Testis (tissue), 2 donors: ENCODE data around the gene SLC22A4.

Experiments used
- POLR2A ChIP-seq: fragments of 450-650 bp; IDR thresholded peaks from one replicate; pipeline ENCODE4 v1.6.1; 2017; ENCODE audit warnings: antibody characterized with exemption, mild to moderate bottlenecking, moderate library complexity
- TF ChIP-seq, protein P1 (sequence below), 3 experiments: fragments of 450-650 bp in 2 of 3; fragments of 200-600 bp in 1 of 3; sonication (generic) in 1 of 3; IDR thresholded peaks; one replicate each; pipeline ENCODE4 v1.5.1; 2016 to 2019; ENCODE audit warnings: antibody characterized with exemption in 3 of 3, mild to moderate bottlenecking in 2 of 3, moderate library complexity in 1 of 3

- TF ChIP-seq, protein P1, sequence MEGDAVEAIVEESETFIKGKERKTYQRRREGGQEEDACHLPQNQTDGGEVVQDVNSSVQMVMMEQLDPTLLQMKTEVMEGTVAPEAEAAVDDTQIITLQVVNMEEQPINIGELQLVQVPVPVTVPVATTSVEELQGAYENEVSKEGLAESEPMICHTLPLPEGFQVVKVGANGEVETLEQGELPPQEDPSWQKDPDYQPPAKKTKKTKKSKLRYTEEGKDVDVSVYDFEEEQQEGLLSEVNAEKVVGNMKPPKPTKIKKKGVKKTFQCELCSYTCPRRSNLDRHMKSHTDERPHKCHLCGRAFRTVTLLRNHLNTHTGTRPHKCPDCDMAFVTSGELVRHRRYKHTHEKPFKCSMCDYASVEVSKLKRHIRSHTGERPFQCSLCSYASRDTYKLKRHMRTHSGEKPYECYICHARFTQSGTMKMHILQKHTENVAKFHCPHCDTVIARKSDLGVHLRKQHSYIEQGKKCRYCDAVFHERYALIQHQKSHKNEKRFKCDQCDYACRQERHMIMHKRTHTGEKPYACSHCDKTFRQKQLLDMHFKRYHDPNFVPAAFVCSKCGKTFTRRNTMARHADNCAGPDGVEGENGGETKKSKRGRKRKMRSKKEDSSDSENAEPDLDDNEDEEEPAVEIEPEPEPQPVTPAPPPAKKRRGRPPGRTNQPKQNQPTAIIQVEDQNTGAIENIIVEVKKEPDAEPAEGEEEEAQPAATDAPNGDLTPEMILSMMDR (IDR thresholded peaks at IDR 0.05) = no peak
- TF ChIP-seq POLR2A = no peak
These were observed 12.2 kb upstream of the SLC22A4 start for GRCh38 chr5:132281856-132282614.
